Endodermal cell (in vitro differentiated cells): Measurements from ENCODE around the gene ACTN4. TPM values are rescaled to one million over a fixed set of nuclear protein-coding genes. Genes with fewer than 3 reads are reported as not detected.
A peak's percentile ranks its signal among the peaks of the same experiment; 100 is the strongest.

Source experiments
- DNase-seq: peaks from one replicate; pipeline ENCODE4 v3.0.0-alpha.2; 2017
- H3K27ac ChIP-seq: 2 replicates; pipeline ENCODE4 v1.5.1; 2013; ENCODE audit warnings: mild to moderate bottlenecking, low read depth, low read length, moderate library complexity
- H3K27me3 ChIP-seq: 2 replicates; pipeline ENCODE4 v1.6.1; 2013; ENCODE audit warnings: mild to moderate bottlenecking, low read length, moderate library complexity; ENCODE audit not compliant: insufficient read depth, control insufficient read depth, poor library complexity, severe bottlenecking
- H3K36me3 ChIP-seq: 2 replicates; pipeline ENCODE4 v1.7.0; 2013; ENCODE audit warnings: mild to moderate bottlenecking, low read length, moderate library complexity; ENCODE audit not compliant: control insufficient read depth, insufficient read depth
- H3K4me1 ChIP-seq: one replicate; pipeline ENCODE4 v1.7.0; 2013; ENCODE audit warnings: low read length; ENCODE audit not compliant: control insufficient read depth, insufficient read depth
- H3K4me3 ChIP-seq: 2 replicates; pipeline ENCODE4 v1.5.1; 2013; ENCODE audit warnings: mild to moderate bottlenecking, low read length, moderate library complexity
- H3K9ac ChIP-seq: 2 replicates; pipeline ENCODE4 v1.6.1; 2013; ENCODE audit warnings: mild to moderate bottlenecking, low read length, moderate library complexity; ENCODE audit not compliant: poor library complexity, severe bottlenecking; ENCODE audit errors: extremely low read depth
- H3K9me3 ChIP-seq: 2 replicates; pipeline ENCODE4 v1.6.1; 2013; ENCODE audit warnings: mild to moderate bottlenecking, low read length, moderate library complexity; ENCODE audit not compliant: control insufficient read depth
- H3K27ac Mint-ChIP-seq: 2 replicates; pipeline ENCODE4 v1.8.0; 2020; ENCODE audit warnings: mixed read lengths
- H3K27me3 Mint-ChIP-seq: 2 replicates; pipeline ENCODE4 v1.8.0; 2021; ENCODE audit warnings: mild to moderate bottlenecking, mixed read lengths; ENCODE audit not compliant: insufficient read depth
- H3K36me3 Mint-ChIP-seq: 2 replicates; pipeline ENCODE4 v1.8.0; 2020; ENCODE audit warnings: low read depth, mixed read lengths
- H3K4me1 Mint-ChIP-seq: 2 replicates; pipeline ENCODE4 v1.8.0; 2020; ENCODE audit warnings: mixed read lengths
- H3K4me3 Mint-ChIP-seq: 2 replicates; pipeline ENCODE4 v1.8.0; 2020; ENCODE audit warnings: mild to moderate bottlenecking, moderate library complexity, mixed read lengths
- H3K9me3 Mint-ChIP-seq: 2 replicates; pipeline ENCODE4 v1.8.0; 2020; ENCODE audit warnings: mild to moderate bottlenecking, mixed read lengths
- CTCF ChIP-seq: fragments of 200-600 bp; sonication (generic); conservative IDR thresholded peaks from 2 replicates; pipeline ENCODE4 v1.5.0; 2021; ENCODE audit warnings: antibody characterized with exemption, mild to moderate bottlenecking
- WGBS, 2 experiments: methylation state at CpG; one replicate each; pipeline versions ENCODE4 v1.1.5 to v1.1.7; 2013; ENCODE audit warnings: missing lambda C conversion rate in 2 of 2, mixed read lengths in 1 of 2; ENCODE audit not compliant: insufficient coverage in 1 of 2, insufficient read length in 1 of 2; 5-methylcytosine and 5-hydroxymethylcytosine counted together
- total RNA-seq, 2 donors: library from RNA; stranded (reverse); fragmentation: NEBNext Ultra II Directional in 1 of 2; extraction: Animal tissue kit (Norgen Biotek cat#: 25700) in 1 of 2; gene quantifications; 2 replicates in 1 of 2; 3 replicates in 1 of 2; pipeline ENCODE4 v1.2.1, GENCODE V29; 2021

The ACTN4 gene
- total RNA-seq, 2 donors from 2014 or later, result 378 to 437 TPM

DNA sequence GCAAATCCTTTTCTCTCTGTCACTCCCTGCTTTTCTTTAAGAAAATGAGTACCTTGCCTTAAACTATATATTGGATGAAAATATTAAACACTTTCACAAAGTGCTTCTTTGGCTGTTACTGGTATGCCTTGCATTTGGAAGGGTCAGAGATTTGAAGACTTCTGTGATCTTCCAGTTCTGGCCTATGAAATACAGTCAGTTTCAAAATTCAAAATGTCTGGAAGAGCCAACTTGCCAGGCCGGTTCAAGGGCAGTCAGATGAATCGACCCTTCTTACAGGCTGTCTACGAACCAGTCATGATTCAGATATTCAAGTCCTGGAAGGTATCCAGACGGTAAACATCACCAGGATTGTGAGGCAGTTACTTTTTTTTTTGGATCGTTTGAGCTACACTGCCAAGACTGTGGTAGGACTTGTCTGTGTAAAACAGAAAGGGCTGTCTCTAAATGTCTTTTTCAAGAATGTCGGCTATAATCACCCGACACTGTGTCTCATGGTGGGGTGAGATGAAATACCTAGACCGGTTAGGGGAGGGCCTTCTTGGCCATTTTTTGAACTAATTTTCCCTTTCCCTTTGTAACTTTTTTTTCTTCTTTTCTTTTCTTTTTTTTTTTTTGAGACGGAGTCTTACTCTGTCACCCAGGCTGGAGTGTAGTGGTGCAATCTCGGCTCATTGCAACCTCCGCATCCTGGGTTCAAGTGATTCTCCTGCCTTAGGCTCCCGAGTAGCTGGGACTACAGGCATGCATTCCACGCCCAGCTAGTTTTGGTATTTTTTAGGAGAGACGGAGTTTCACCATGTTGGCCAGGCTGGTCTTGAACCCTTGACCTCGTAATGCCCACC lies 11.2 kb downstream of the ACTN4 start:
- H3K27ac ChIP-seq, result peak overlapping the region; percentile 50

DNA sequence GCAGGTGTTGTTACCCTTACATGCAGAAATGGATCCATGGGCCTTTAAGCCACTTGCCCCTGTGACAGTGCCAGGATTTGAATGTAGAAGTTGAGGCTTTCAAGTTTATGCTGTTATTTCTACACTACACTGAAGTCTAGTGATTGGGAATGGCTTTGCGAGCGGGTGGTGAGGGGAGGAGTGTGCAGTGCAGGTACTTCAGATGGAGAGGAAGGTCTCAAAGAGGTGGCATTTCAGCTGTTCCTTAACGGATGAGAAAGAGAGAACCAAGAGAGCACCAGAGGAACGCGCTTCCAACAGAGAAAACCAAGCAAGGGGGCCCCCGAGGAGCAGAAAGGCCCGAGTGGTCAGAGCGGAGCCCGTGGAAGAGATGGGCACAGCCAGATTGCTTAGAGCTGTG lies 13.3 kb downstream of the ACTN4 start:
- Histone ChIP-seq H3K4me1 (peaks cover 38% of the 10 kb centered on the region), H3K27ac (no peak overlapping the region)

More for the DNA sequence above, 11.2 kb downstream of the ACTN4 start:
- no peak overlapping the region for H3K4me3 ChIP-seq
- 88 to 94% methylated on average over 9 to 15 of the region's 15 CpGs for WGBS, 2 experiments
- DNase-seq, result no peak
- H3K36me3 Mint-ChIP-seq, result peaks cover 22% of the 10 kb centered on the region
- H3K36me3 ChIP-seq, result peaks cover 65% of the 10 kb centered on the region
- peak overlapping the region; percentile 88 for H3K27ac Mint-ChIP-seq
- no peaks in the 10 kb centered on the region for H3K27me3 Mint-ChIP-seq
- H3K9me3 ChIP-seq, result no peaks in the 10 kb centered on the region
- no peak for TF ChIP-seq CTCF
- H3K27me3 ChIP-seq, result no peaks in the 10 kb centered on the region
- no peak overlapping the region for H3K4me3 Mint-ChIP-seq
- no peaks in the 10 kb centered on the region for H3K9me3 Mint-ChIP-seq
- H3K4me1 Mint-ChIP-seq, result peaks cover 66% of the 10 kb centered on the region
- H3K4me1 ChIP-seq, result peaks cover 27% of the 10 kb centered on the region
- peak overlapping the region; percentile 2 for H3K9ac ChIP-seq

GRCh38 chr19:38661136-38661535 lies 13.7 kb downstream of the ACTN4 start:
- Mint-ChIP-seq H3K27ac (no peak overlapping the region), H3K9me3 (no peaks in the 10 kb centered on the region)
- no peak overlapping the region for H3K27ac ChIP-seq

More for the DNA sequence above, 13.3 kb downstream of the ACTN4 start:
- WGBS, 2 experiments, result 86 to 95% methylated on average over 8 to 9 of the region's 9 CpGs
- no peak for DNase-seq
- H3K27me3 Mint-ChIP-seq, result no peaks in the 10 kb centered on the region
- no peaks in the 10 kb centered on the region for H3K27me3 ChIP-seq
- no peak overlapping the region for H3K4me3 Mint-ChIP-seq
- H3K27ac Mint-ChIP-seq, result no peak overlapping the region
- peaks cover 45% of the 10 kb centered on the region for H3K36me3 ChIP-seq
- no peaks in the 10 kb centered on the region for H3K9me3 Mint-ChIP-seq
- H3K4me1 Mint-ChIP-seq, result peaks cover 65% of the 10 kb centered on the region
- no peak overlapping the region for H3K4me3 ChIP-seq
- H3K9ac ChIP-seq, result no peak overlapping the region
- TF ChIP-seq CTCF, result no peak
- no peaks in the 10 kb centered on the region for H3K9me3 ChIP-seq
- H3K36me3 Mint-ChIP-seq, result peaks cover 22% of the 10 kb centered on the region

More at GRCh38 chr19:38661136-38661535, 13.7 kb downstream of the ACTN4 start:
- no peak for TF ChIP-seq CTCF
- H3K9me3 ChIP-seq, result no peaks in the 10 kb centered on the region
- 72 to 96% methylated on average over 2 to 7 of the region's 7 CpGs for WGBS, 2 experiments
- H3K27me3 Mint-ChIP-seq, result no peaks in the 10 kb centered on the region
- no peaks in the 10 kb centered on the region for H3K27me3 ChIP-seq
- no peak overlapping the region for H3K4me3 Mint-ChIP-seq
- no peak overlapping the region for H3K4me3 ChIP-seq
- H3K36me3 ChIP-seq, result peaks cover 41% of the 10 kb centered on the region
- H3K4me1 ChIP-seq, result peaks cover 41% of the 10 kb centered on the region
- peaks cover 65% of the 10 kb centered on the region for H3K4me1 Mint-ChIP-seq
- peaks cover 18% of the 10 kb centered on the region for H3K36me3 Mint-ChIP-seq
- H3K9ac ChIP-seq, result no peak overlapping the region
- DNase-seq, result no peak
